T-helper 1 cell treated with Interleukin-12 subunit alpha and Interleukin-12 subunit beta and Interleukin-4 antibody, amounts not matched to agents 30 μg/mL and 1 μg/mL, for 36 hours (primary cell): ENCODE data around the gene KRTAP5-11.
"Not testable (repeated sequence)": the region's sequence is repeated elsewhere in the genome, so short reads cannot be mapped to it uniquely, and the experiment has no call there.

Experiments
- H3K27ac Mint-ChIP-seq: one replicate; pipeline ENCODE4 v1.8.0; 2021; ENCODE audit warnings: mild to moderate bottlenecking, mixed read lengths
- H3K27me3 Mint-ChIP-seq: one replicate; pipeline ENCODE4 v1.8.0; 2021; ENCODE audit warnings: low read depth, mixed read lengths
- H3K36me3 Mint-ChIP-seq: one replicate; pipeline ENCODE4 v1.8.0; 2021; ENCODE audit warnings: low read depth, mixed read lengths
- H3K4me1 Mint-ChIP-seq: one replicate; pipeline ENCODE4 v1.8.0; 2021; ENCODE audit warnings: low read depth, mixed read lengths
- H3K4me3 Mint-ChIP-seq: one replicate; pipeline ENCODE4 v1.8.0; 2021; ENCODE audit warnings: mild to moderate bottlenecking, moderate library complexity, mixed read lengths
- H3K9me3 Mint-ChIP-seq: one replicate; pipeline ENCODE4 v1.8.0; 2021; ENCODE audit warnings: mixed read lengths

Gene KRTAP5-11

GRCh38 chr11:71603221-71603620 is 20.5 kb upstream of the KRTAP5-11 start:
- not testable (repeated sequence) for H3K4me3 Mint-ChIP-seq, H3K36me3 Mint-ChIP-seq, H3K9me3 Mint-ChIP-seq, H3K27ac Mint-ChIP-seq, H3K4me1 Mint-ChIP-seq
- H3K27me3 Mint-ChIP-seq = peaks cover 32% of the 10 kb centered on the region

GRCh38 chr11:71589546-71589920 is 6.9 kb upstream of the KRTAP5-11 start:
- not testable (repeated sequence) for H3K27me3 Mint-ChIP-seq, H3K4me1 Mint-ChIP-seq, H3K36me3 Mint-ChIP-seq, H3K9me3 Mint-ChIP-seq, H3K4me3 Mint-ChIP-seq, H3K27ac Mint-ChIP-seq

- H3K4me3 Mint-ChIP-seq = not testable (repeated sequence)
These were observed 6.3 kb upstream of the KRTAP5-11 start for GRCh38 chr11:71588822-71589545.

GRCh38 chr11:71588314-71588713 is 5.6 kb upstream of the KRTAP5-11 start:
- H3K27me3 Mint-ChIP-seq, H3K27ac Mint-ChIP-seq, H3K4me1 Mint-ChIP-seq, H3K9me3 Mint-ChIP-seq, H3K4me3 Mint-ChIP-seq, H3K36me3 Mint-ChIP-seq: not testable (repeated sequence)

More at GRCh38 chr11:71588822-71589545, 6.3 kb upstream of the KRTAP5-11 start:
- H3K27me3 Mint-ChIP-seq, H3K4me1 Mint-ChIP-seq, H3K36me3 Mint-ChIP-seq, H3K27ac Mint-ChIP-seq, H3K9me3 Mint-ChIP-seq: not testable (repeated sequence)

DNA sequence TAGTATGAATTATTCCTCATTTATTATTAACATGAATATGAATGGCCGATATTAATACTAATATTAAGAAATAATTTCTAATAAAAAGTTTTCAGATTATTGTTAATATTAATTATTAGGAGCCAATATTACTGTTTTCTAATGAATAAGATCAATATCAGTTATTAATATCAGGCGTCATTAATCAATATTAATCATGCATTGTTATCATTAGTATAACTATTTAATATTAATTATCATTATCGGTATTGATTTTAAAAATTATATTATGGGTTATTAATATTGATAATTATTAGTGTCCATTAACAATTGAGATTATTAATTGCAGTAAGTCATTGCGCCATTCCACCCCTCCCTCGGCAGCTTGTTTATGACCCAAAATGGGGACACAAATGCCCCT is 3.0 kb upstream of the KRTAP5-11 start:
- H3K9me3 Mint-ChIP-seq, H3K4me3 Mint-ChIP-seq, H3K36me3 Mint-ChIP-seq, H3K27ac Mint-ChIP-seq: not testable (repeated sequence)
- Mint-ChIP-seq H3K4me1 (peaks cover 13% of the 10 kb centered on the region), H3K27me3 (peaks cover 14% of the 10 kb centered on the region)

DNA sequence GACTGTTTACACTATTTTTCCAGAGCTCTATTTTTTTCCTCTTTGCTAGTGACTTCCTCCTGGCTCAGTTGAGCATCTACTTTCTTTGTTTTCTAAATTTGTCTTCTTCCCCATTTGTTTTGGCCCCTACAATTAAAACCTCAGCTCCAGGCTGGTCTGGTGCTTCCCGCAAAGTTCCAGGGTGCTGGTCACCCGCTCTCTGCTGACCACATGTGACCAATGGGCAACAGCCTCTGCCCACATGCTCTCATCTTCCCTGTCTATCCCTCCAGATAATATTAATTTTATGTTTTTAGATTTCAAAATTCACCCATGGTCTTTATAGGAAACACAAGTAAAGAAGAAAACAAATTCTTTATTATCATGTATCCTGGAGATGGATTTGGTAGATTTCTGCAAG is 294 bp upstream of the KRTAP5-11 start:
- peaks cover 11% of the 10 kb centered on the region for H3K4me1 Mint-ChIP-seq
- not testable (repeated sequence) for H3K36me3 Mint-ChIP-seq, H3K4me3 Mint-ChIP-seq, H3K27ac Mint-ChIP-seq, H3K9me3 Mint-ChIP-seq
- peaks cover 22% of the 10 kb centered on the region for H3K27me3 Mint-ChIP-seq

- peaks cover 11% of the 10 kb centered on the region for H3K4me1 Mint-ChIP-seq
- peaks cover 22% of the 10 kb centered on the region for H3K27me3 Mint-ChIP-seq
- H3K27ac Mint-ChIP-seq = no peak overlapping the region
- H3K4me3 Mint-ChIP-seq = no peak overlapping the region
- no peaks in the 10 kb centered on the region for H3K36me3 Mint-ChIP-seq
- H3K9me3 Mint-ChIP-seq = no peaks in the 10 kb centered on the region
These were observed 849 bp downstream of the KRTAP5-11 start for GRCh38 chr11:71581826-71582225.

DNA sequence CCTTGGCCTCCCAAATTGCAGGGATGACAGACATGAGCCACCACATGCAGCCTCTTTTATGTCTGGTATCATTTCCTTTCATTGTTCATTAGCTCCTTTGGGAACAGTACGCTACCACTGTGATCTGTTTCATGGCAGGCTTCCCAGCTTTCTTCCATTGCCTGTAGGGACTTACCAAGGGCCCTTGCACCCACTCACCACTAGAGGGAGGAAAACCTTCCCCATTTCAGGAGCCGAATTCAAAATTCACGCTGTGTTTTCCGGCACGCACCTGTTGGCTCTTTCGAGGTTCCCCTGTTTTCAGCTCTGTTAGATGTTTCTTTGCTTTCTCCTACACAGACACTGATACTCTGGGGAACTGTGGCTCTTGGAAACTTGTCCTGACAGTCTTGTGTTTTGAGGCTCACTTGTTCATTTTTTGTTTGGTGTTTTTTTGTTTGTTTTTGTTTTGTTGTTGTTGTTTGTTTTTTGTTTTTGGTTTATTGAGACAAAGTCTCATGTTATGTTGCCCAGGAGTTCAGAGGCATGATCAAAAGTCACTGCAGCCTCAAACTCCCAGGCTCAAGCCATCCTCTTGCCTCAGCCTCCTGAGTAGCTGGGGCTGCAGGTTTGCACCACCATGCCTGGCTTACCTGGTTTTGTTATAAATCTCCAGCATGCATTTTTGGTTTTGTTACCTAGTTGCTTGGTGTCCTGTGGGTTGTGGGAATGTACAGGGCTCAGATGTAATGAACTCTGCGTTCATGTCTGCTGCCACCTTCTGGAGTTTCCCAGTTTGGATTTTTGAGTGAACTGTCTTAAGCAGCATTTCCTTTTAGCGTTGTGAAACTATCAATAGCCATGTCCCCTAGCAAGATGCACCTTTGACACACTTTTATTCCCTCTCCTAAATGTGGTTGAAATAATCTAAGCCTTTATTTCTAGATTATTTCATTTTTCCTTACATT is 2.3 kb downstream of the KRTAP5-11 start:
- H3K27me3 Mint-ChIP-seq = peaks cover 22% of the 10 kb centered on the region
- no peak overlapping the region for H3K27ac Mint-ChIP-seq
- H3K4me3 Mint-ChIP-seq = no peak overlapping the region
- H3K36me3 Mint-ChIP-seq = no peaks in the 10 kb centered on the region
- H3K9me3 Mint-ChIP-seq = no peaks in the 10 kb centered on the region
- H3K4me1 Mint-ChIP-seq = peaks cover 11% of the 10 kb centered on the region

DNA sequence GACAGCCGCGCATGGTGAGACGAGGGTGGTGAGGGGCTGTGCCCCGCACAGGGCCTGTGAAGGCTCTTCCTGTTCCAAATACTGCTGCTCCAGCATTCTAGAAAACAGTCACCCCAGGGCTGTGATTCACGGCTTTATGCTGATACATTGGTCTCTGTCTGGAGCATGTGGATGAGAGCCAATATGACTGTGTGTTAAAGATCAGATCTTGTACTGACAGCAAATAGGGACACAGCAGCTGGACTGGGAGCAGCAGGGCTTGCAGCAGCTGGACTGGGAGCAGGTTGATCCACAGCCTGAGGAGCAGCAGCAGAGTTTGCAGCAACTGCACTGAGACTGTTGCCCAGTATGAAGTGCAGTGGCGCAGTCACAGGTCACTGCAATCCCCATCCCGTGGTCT is 3.2 kb downstream of the KRTAP5-11 start:
- Mint-ChIP-seq H3K27me3 (peaks cover 22% of the 10 kb centered on the region), H3K4me1 (peaks cover 11% of the 10 kb centered on the region)
- H3K9me3 Mint-ChIP-seq, H3K27ac Mint-ChIP-seq, H3K4me3 Mint-ChIP-seq, H3K36me3 Mint-ChIP-seq: not testable (repeated sequence)

DNA sequence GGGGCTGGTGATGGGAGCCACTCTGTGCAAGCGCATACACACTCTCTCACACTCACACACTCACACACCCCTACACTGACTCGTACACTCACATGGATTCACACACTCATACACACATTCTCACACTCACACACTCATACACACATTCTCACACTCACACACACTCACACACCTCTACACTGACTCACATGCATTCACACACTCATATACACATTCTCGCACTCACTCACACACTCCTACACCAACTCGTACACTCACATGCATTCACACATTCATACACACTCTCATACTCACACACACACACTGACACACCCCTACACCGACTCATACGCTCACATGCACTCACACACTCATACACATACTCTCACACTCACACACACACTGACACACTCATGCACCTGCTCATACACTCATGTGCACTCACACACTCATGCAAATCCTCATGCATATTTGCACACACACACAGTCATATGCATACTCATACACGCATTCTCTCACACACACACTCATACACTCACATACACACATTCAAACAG is 5.1 kb downstream of the KRTAP5-11 start:
- Mint-ChIP-seq H3K27me3 (peaks cover 18% of the 10 kb centered on the region), H3K36me3 (no peaks in the 10 kb centered on the region), H3K4me1 (peaks cover 11% of the 10 kb centered on the region), H3K9me3 (no peaks in the 10 kb centered on the region), H3K27ac (no peak overlapping the region), H3K4me3 (no peak overlapping the region)

GRCh38 chr11:71576688-71577465 is 5.8 kb downstream of the KRTAP5-11 start:
- Mint-ChIP-seq H3K27me3 (peaks cover 15% of the 10 kb centered on the region), H3K4me1 (peaks cover 11% of the 10 kb centered on the region)
- H3K9me3 Mint-ChIP-seq, H3K4me3 Mint-ChIP-seq, H3K36me3 Mint-ChIP-seq, H3K27ac Mint-ChIP-seq: not testable (repeated sequence)

DNA sequence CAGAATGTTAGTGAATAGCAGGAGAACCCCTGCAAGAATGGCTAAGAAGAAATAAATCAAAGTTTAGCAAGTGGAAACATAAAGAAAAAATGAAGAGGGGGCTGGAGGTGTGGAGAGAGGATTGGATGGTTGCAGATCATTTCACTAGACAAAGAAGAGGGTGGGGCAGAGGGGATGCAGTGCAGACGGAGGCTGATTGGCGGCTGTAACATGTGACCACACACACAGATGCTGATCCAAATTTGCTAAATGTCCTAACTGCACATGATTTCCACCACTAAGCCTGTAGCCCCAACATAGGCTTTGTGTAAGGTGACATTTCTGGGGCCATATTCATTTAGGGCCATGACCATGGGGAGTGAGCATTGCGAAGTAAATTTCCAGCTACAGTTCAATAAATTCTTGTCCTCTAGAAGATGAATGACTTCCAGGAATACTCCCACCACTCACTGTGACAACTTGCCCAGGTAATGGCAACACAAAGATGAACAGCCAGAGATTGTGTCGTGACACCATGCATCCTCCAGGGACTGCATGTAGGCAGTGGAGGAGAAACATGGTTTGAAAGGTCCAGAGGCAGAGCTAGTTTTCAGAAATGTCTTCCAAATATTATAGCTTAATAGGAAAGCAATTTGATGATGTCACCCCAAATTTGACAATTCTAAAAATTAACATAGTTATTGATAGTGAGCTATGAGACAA is 6.8 kb downstream of the KRTAP5-11 start:
- Mint-ChIP-seq H3K4me3 (no peak overlapping the region), H3K36me3 (no peaks in the 10 kb centered on the region), H3K27me3 (peaks cover 9% of the 10 kb centered on the region), H3K9me3 (no peaks in the 10 kb centered on the region), H3K27ac (no peak overlapping the region), H3K4me1 (peaks cover 8% of the 10 kb centered on the region)

- no peaks in the 10 kb centered on the region for H3K36me3 Mint-ChIP-seq
- no peak overlapping the region for H3K27ac Mint-ChIP-seq
- no peaks in the 10 kb centered on the region for H3K27me3 Mint-ChIP-seq
- no peaks in the 10 kb centered on the region for H3K4me1 Mint-ChIP-seq
- H3K4me3 Mint-ChIP-seq = no peak overlapping the region
- no peaks in the 10 kb centered on the region for H3K9me3 Mint-ChIP-seq
These were observed 8.3 kb downstream of the KRTAP5-11 start for GRCh38 chr11:71574418-71574817.

- H3K27me3 Mint-ChIP-seq = no peaks in the 10 kb centered on the region
- H3K27ac Mint-ChIP-seq = no peak overlapping the region
- H3K4me3 Mint-ChIP-seq = no peak overlapping the region
- H3K9me3 Mint-ChIP-seq = no peaks in the 10 kb centered on the region
- no peaks in the 10 kb centered on the region for H3K4me1 Mint-ChIP-seq
- no peaks in the 10 kb centered on the region for H3K36me3 Mint-ChIP-seq
These were observed 9.9 kb downstream of the KRTAP5-11 start for GRCh38 chr11:71572811-71573210.
